SK-N-SH treated with all-trans-retinoic acid at 6 μM for 48 hours (cell line): ENCODE measurements around the gene C1RL.

Experiments
- ATAC-seq: fragments of 200-7000 bp; cut with Tn5 transposase; 3 replicates; pipeline ENCODE4 v1.9.1; 2020; ENCODE audit warnings: mild to moderate bottlenecking, moderate library complexity
- BACH2 ChIP-seq: fragments of 250-450 bp; sonication (Bioruptor Pico); IDR thresholded peaks from 2 replicates; pipeline ENCODE4 v1.9.0; 2021; ENCODE audit warnings: mild to moderate bottlenecking, borderline replicate concordance
- CREB5 ChIP-seq: fragments of 250-450 bp; sonication (Bioruptor Pico); IDR thresholded peaks from 2 replicates; pipeline ENCODE4 v1.5.1; 2020; ENCODE audit warnings: low read depth, mild to moderate bottlenecking, moderate library complexity
- GLIS3 ChIP-seq: fragments of 250-450 bp; sonication (Bioruptor Pico); IDR thresholded peaks from 2 replicates; pipeline ENCODE4 v1.5.0; 2020; ENCODE audit warnings: mild to moderate bottlenecking, moderate library complexity
- ISL1 ChIP-seq: fragments of 250-450 bp; sonication (Bioruptor Pico); IDR thresholded peaks from 2 replicates; pipeline ENCODE4 v2.1.2; 2022; ENCODE audit warnings: mild to moderate bottlenecking, moderate library complexity
- PPARA ChIP-seq: fragments of 250-450 bp; sonication (Bioruptor Pico); IDR thresholded peaks from 2 replicates; pipeline ENCODE4 v1.5.0; 2020; ENCODE audit warnings: mild to moderate bottlenecking, borderline replicate concordance
- RARB ChIP-seq: fragments of 250-450 bp; sonication (Bioruptor Pico); IDR thresholded peaks from 2 replicates; pipeline ENCODE4 v1.8.0; 2021; ENCODE audit warnings: mild to moderate bottlenecking, moderate library complexity
- SNAI2 ChIP-seq: fragments of 250-450 bp; sonication (Bioruptor Pico); IDR thresholded peaks from 2 replicates; pipeline ENCODE4 v1.5.0; 2020; ENCODE audit warnings: mild to moderate bottlenecking, moderate library complexity
- TCF4 ChIP-seq: fragments of 250-450 bp; sonication (Bioruptor Pico); IDR thresholded peaks from 2 replicates; pipeline ENCODE4 v1.8.0; 2021; ENCODE audit warnings: mild to moderate bottlenecking, moderate library complexity, borderline replicate concordance
- TOX ChIP-seq: fragments of 250-450 bp; sonication (Bioruptor Pico); IDR thresholded peaks from 2 replicates; pipeline ENCODE4 v1.8.0; 2021; ENCODE audit warnings: mild to moderate bottlenecking, moderate library complexity, borderline replicate concordance
- TSHZ2 ChIP-seq: fragments of 250-450 bp; sonication (Bioruptor Pico); IDR thresholded peaks from 2 replicates; pipeline ENCODE4 v1.5.0; 2020; ENCODE audit warnings: mild to moderate bottlenecking, moderate library complexity
- ZC3H10 ChIP-seq: fragments of 250-450 bp; sonication (Bioruptor Pico); IDR thresholded peaks from 2 replicates; pipeline ENCODE4 v1.5.1; 2021; ENCODE audit warnings: mild to moderate bottlenecking, moderate library complexity
- ZFP3 ChIP-seq: fragments of 250-450 bp; sonication (Bioruptor Pico); IDR thresholded peaks from 2 replicates; pipeline ENCODE4 v1.5.0; 2020; ENCODE audit warnings: mild to moderate bottlenecking, moderate library complexity
- ZFP30 ChIP-seq: fragments of 450-650 bp; formaldehyde crosslinking; IDR thresholded peaks from 2 replicates; pipeline ENCODE4 v1.5.0; 2022; ENCODE audit warnings: mild to moderate bottlenecking, moderate library complexity
- ZNF565 ChIP-seq: fragments of 450-650 bp; formaldehyde crosslinking; conservative IDR thresholded peaks from 2 replicates; pipeline ENCODE4 v1.5.0; 2020; ENCODE audit warnings: low read depth, mild to moderate bottlenecking, moderate library complexity
- ZNF70 ChIP-seq: fragments of 450-650 bp; formaldehyde crosslinking; IDR thresholded peaks from 2 replicates; pipeline ENCODE4 v1.5.0; 2020; ENCODE audit warnings: mild to moderate bottlenecking, moderate library complexity
- ZNF8 ChIP-seq: fragments of 450-650 bp; formaldehyde crosslinking; IDR thresholded peaks from 2 replicates; pipeline ENCODE4 v1.5.0; 2020; ENCODE audit warnings: mild to moderate bottlenecking, moderate library complexity
- TF ChIP-seq, protein P1 (sequence below): fragments of 250-450 bp; sonication (Bioruptor Pico); IDR thresholded peaks from 2 replicates; pipeline ENCODE4 v1.8.0; 2020; ENCODE audit warnings: mild to moderate bottlenecking, moderate library complexity, borderline replicate concordance
- TF ChIP-seq, protein P2 (sequence below): fragments of 250-450 bp; sonication (Bioruptor Pico); IDR thresholded peaks from 2 replicates; pipeline ENCODE4 v1.8.0; 2021; ENCODE audit warnings: low read depth, mild to moderate bottlenecking, moderate library complexity, borderline replicate concordance

Gene C1RL

GRCh38 chr12:7116196-7116595 lies 7.2 kb upstream of the C1RL start (continued):
- TF ChIP-seq, protein P1, sequence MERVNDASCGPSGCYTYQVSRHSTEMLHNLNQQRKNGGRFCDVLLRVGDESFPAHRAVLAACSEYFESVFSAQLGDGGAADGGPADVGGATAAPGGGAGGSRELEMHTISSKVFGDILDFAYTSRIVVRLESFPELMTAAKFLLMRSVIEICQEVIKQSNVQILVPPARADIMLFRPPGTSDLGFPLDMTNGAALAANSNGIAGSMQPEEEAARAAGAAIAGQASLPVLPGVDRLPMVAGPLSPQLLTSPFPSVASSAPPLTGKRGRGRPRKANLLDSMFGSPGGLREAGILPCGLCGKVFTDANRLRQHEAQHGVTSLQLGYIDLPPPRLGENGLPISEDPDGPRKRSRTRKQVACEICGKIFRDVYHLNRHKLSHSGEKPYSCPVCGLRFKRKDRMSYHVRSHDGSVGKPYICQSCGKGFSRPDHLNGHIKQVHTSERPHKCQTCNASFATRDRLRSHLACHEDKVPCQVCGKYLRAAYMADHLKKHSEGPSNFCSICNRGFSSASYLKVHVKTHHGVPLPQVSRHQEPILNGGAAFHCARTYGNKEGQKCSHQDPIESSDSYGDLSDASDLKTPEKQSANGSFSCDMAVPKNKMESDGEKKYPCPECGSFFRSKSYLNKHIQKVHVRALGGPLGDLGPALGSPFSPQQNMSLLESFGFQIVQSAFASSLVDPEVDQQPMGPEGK (CRISPR knock-in tag): no peak
- TF ChIP-seq BACH2: no peak
- TF ChIP-seq ZFP3 (CRISPR knock-in tag): no peak
- no peak for TF ChIP-seq TCF4 (CRISPR knock-in tag)

GRCh38 chr12:7114851-7115250 lies 5.8 kb upstream of the C1RL start:
- ATAC-seq: no peak
- TF ChIP-seq GLIS3 (CRISPR knock-in tag) (no peak), TOX (CRISPR knock-in tag) (no peak), ZNF8 (CRISPR knock-in tag) (no peak)

DNA sequence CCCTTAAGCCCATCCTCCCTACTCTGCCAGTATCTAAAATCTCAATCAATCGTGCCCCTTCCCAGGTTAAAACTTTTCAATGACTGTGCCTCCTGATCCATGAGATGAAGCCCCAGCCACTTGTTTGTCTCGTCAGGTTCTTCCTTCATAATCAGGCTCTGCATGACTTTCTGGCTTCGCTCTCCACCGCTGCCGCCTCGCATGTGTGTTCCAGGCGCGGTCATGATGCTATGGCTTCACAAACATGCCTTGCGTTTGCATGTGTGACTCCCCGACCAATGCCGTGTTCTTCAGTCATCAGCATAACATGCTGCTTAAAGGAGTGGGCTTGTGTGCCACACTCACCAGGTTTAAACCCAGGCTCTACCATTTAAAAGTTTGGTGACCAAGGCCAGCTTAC lies 5.0 kb upstream of the C1RL start:
- TF ChIP-seq SNAI2 (CRISPR knock-in tag) (no peak), TOX (CRISPR knock-in tag) (no peak), BACH2 (no peak), ZNF565 (CRISPR knock-in tag) (no peak), ZC3H10 (no peak), CREB5 (CRISPR knock-in tag) (no peak), TSHZ2 (CRISPR knock-in tag) (no peak), ZNF70 (no peak), ZFP30 (CRISPR knock-in tag) (no peak), GLIS3 (CRISPR knock-in tag) (no peak)
- TF ChIP-seq, protein P2, sequence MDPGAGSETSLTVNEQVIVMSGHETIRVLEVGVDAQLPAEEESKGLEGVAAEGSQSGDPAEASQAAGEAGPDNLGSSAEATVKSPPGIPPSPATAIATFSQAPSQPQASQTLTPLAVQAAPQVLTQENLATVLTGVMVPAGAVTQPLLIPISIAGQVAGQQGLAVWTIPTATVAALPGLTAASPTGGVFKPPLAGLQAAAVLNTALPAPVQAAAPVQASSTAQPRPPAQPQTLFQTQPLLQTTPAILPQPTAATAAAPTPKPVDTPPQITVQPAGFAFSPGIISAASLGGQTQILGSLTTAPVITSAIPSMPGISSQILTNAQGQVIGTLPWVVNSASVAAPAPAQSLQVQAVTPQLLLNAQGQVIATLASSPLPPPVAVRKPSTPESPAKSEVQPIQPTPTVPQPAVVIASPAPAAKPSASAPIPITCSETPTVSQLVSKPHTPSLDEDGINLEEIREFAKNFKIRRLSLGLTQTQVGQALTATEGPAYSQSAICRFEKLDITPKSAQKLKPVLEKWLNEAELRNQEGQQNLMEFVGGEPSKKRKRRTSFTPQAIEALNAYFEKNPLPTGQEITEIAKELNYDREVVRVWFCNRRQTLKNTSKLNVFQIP (CRISPR knock-in tag): no peak

DNA sequence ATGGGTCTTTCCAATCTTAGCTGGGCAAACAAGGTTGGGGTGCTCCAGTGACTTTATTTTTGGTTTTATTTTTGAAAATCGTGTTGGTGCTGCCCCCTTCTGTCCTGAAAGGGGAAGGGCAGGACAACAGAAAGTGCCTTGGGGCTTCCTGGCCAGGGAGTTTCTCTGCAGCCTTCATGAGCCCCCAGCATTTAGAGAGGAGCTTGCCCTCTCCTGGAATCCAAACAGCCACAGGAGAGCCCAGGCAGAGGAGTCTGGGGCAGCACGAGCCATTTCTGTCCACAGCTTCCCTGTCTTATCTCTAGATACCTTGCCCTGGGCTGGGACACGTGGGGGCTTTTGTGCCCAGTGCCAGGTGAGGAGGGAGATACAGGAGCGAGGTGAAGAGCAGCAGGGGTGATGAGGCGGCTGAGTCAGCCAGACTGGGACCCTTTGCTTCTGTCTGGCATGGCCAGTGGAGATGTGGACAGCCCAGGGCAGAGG lies 4.4 kb upstream of the C1RL start:
- peak; percentile 35 for ATAC-seq
- TF ChIP-seq RARB (CRISPR knock-in tag) (no peak), CREB5 (CRISPR knock-in tag) (no peak), BACH2 (no peak), ISL1 (no peak), TCF4 (CRISPR knock-in tag) (no peak), TSHZ2 (CRISPR knock-in tag) (no peak), SNAI2 (CRISPR knock-in tag) (no peak), ZC3H10 (no peak), TOX (CRISPR knock-in tag) (no peak), PPARA (no peak)
- TF ChIP-seq, protein P2 (CRISPR knock-in tag): no peak

More for the DNA sequence above, 5.0 kb upstream of the C1RL start:
- no peak for ATAC-seq
